Eye (tissue), 1 donor: ENCODE results near the gene PHEX.

Experiments used
- DNase-seq: peaks from one replicate; pipeline ENCODE4 v3.0.0-alpha.2; 2015

Gene PHEX

DNA sequence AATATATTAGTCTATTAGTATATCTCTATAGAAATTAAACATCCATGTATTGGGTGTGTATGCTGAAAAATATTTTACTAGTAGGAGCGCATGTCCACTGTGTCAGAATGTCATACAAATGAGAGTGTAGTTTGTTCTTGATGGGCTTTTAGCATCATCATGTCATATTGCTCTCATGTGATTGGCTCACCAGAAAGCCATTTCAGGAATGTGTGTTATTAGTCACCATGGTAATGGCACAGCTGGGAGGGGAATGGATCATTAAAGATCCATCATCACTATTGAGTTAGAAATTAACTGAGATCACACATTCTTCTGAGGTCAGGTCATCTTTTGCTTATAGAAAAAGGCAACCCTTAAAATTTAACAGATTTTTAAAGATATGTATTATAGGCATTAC is 77.3 kb downstream of the PHEX start:
- peak; percentile 26 for DNase-seq

DNA sequence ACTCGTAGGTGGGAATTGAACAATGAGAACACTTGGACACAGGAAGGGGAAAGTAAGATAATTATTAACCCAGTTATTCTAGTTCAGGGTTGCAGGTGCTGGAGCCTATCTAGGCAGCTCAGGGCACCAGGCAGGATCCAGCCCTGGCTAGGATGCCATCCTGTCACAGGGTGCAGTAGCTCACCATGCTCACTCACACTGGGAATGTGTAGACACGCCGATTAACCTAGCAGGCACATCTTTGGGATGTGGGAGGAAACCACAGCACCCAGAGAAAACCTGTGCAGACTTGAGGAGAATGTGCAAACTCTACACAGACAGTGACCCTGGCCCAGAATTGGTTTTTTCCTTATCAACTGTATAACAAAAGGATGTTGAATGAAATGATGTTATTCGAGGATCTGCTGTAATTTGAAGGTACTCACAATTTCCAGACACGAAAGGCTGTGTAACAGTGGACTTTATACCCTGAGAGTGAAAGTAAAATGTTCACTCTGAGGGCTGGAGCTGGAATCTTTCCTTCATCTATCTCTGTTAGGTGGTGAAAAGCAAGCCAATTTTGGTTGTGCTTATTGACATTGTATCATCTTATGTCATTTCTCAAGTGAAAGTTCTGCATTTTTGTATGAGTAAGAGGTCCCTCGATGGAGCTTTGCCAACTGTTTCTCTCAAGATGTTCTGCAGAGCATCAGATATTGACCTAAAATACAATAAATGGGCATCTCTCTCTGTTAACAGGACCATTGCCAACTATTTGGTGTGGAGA is 78.8 kb downstream of the PHEX start:
- no peak for DNase-seq

DNA sequence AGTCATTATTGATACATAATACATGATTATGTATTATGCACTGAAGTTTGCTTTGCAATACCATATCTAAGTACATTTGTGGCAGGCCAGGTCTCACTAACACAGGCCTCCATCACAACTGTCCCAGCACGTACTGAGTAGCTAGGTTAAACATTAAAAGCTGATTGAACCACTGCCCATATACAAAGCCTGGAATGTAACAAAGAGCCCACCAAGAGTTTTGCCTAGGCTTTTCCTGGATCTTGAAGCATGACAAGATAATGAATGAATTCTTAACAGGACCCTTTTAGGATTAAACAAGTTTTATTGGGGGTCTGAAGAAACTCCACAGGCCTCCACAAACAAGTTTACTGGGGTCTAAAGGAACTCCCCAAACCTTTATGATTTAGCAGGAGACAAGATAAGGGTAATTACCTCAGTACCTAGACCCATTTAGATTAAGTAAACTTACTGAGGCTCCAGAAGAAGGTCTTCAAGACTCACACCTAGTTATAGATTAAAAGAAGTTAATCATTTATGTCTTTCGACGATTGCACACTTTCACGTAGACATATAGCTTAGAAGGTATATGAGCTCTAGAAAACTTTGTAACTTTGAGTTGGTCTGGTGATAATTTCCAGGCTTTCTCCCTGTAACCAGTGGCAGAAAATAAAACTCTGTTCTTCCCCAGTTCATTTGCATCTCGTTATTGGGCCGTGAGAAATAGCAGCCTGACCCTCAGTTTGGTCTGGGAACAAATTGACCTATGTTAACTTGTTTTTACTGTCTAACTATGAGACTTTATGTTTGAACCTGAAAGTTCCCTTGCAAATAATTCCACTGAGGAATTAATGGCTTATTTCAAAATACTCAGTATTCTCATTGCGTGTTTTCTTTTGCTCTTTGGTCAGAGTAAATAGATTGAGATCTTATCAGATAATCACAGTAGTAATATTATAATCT is 84.8 kb downstream of the PHEX start:
- no peak for DNase-seq

DNA sequence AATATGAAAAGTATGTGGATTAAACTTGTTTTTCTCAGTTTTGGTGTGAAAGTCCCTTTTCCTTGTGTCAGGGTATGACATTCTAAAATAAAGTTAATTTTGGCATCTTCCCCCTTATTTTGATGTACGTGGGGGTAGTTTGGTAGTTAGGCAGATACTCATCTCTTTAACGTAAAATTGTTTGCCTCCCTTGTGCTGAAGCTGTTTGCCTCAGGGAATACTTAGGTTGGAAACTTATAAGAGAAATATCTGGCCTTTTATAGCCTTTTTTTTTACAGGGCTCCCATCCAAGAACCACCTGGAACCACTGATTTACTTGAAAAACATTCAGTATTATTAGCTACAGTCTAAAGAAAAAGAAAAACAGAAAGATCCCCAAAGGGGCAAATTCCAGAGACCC is 85.5 kb downstream of the PHEX start:
- no peak for DNase-seq

DNA sequence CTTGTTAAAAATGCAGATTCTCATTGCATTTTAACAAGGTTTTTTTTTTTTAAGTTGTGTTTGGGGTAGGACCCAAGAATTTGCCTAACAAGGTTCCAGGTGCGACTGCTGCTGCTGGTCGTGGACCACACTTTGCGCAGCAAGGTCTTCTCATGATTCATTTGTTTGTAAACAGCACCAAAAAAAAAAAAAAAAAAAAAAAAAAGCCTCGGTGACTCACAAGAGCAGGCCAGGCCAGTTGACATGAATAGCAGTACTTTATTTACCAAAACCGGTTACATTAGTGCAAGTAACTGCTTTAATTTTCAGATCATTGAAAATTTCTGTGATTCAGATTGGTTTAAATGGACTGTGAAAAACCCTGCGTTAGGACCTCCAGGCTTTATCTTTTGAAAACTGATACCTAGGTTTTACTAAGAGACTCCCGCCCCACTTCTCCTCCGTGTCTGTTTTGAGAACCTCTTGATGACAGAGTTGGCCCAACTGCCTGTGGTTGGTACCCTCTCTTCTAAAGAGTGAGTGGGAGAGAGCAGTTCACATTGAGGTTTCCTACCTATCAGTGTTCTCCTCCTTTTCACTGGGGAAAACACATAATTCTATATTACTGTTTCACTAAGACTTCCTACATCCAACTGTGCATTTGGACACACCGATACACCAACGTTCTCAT is 86.2 kb downstream of the PHEX start:
- DNase-seq = no peak

DNA sequence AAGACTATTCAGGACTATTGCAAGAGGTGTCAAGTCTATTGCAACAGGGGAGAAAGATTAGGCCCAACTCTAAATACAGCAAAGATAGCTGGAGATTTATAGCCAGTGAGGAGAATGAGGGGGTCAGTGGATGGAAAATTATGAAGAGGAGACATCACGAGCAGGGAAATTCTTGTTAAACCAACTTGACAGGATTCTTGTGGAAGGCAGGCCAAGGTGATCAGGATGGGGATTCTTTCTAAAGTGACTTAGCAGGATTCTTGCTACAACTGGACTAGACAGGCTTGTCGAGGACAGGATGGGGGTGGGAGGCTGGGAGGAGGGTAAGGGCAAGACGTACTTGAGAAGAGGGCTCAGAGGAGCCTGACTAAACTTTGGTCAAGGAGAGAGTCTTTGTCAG is 89.0 kb downstream of the PHEX start:
- DNase-seq = no peak

DNA sequence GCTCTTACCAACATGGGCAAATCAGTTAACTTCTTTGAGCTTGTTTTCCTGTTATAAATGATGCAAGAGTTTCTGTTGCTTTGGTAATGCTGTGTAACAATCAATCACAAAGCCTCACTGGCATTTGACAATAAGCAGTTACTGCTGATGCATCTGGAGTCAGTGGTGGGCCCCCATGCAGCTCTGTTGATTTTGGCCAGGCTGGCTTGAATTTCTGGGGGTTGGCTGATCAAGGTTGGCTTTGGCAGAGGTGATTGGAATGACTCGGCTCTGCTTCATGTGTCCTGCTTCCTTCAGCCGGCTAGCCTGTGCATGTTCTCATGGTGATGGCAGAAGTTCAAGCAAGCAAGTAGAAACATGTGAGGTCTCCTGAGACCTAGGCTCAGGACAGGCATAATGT is 90.4 kb downstream of the PHEX start:
- DNase-seq = no peak

DNA sequence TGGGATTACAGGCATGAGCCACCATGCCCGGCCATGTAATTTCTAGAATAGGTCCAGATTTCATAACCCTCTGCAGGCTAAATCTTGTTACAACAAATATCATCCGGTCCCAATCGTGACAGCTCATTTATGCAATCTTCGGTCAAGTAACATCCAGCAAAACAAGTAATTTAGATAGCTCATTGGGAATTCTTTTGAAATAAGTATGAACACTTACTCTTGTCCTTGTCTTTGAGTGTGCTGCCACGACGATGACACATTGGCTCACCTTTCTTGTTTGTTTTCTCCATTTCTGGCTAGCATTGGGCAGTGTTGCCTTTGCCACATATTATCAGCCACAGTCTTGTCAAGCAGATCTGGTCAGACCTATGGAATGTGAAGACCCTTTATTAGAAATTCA is 92.0 kb downstream of the PHEX start:
- DNase-seq = no peak

DNA sequence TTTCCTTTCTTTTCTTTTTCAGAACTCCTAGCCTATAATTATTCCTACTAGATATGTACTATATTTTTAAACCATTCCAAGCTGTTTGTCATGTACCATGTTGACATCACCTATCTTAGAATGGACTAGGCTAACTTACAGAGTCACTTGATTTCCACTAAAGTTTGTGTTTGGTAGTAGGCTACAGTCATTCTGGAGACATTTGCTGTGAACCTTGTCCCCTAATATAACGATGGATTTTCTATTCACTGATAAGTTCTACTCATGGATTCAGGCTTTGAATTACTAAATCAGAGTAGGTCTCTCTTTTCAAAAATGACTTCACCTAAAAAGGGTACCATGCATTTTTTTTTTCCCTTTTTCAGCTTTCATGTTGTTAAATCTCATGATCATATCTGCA is 93.4 kb downstream of the PHEX start:
- no peak for DNase-seq

DNA sequence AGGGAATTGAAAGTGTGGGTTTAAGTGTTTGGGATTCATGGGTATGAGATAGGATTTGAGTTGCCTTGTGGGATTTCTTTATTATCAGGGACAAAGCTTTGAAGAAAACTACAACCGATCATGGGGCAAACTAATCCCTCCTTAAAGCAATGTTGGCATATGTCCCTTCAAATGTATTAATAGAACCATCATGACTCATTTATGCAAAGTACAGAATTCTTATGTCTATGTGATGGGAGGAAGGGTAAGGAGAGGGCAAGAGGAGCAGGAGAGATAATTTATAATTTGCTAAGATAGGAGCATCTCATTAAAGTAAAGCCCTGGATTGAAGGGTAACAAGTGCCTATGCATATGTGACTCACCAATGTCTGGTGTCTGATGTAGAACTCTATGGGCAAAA is 94.2 kb downstream of the PHEX start:
- no peak for DNase-seq

DNA sequence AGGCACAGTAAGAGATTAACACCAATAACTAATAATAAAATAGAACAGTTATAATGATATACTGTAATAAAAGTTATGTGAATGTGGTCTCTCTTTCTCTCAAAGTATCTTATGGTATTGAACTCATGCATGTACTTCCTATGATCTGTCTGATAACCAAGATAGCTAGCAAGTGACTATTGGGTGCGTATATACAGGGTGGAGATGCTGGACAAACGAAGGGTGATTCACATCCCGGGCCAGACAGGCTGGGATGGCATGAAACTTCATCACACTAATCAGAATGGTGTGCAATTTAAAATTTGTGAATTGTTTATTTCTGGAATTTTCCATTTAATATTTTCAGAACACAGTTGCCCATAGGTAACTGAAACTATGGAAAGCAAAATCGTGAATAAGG is 96.8 kb downstream of the PHEX start:
- no peak for DNase-seq

DNA sequence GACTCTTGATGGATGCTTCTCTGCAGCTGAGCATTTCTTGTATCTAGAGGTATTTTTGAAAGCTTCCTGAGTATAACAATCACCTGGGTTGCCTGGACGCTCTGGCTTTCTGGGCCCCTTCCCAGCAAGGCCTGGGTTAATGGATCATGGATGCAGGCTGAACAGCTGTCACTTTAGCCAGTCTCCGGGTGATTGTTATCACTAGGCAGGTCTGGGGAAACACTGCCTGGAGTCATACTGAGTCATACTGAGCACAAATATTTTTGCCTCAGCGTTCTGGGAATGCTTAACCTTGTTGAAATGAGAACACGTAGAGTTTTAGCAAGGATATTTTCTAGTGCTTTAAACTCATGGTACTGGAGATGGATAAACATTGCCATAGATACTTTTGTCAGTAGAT is 102.6 kb downstream of the PHEX start:
- peak; percentile 27 for DNase-seq

DNA sequence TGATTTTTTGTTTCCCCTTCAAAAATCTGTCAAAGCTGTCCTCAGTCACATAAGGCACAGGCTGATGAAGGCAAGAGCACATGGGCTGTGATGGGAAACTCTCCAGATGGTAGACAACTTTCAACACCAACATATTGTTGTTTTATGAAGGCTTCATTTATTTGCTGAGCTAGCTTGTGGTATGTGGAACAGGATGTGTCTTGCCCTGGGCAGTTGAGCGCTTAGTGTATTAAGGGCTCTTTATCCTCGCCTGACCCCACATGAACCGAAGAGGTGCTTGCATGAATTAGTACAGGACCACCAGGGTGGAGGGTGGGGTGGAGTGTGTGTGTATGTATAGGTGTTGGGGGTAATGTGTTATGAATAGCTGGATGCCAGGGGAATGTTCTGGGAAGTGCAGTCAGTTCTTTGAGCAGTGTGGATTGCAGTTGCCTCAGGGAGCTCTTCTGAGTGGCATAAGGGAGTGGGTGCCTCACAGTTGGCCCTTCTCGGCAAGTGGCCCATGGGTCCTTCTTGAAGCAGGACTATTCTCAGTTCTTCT is 103.1 kb downstream of the PHEX start:
- peak; percentile 35 for DNase-seq

DNA sequence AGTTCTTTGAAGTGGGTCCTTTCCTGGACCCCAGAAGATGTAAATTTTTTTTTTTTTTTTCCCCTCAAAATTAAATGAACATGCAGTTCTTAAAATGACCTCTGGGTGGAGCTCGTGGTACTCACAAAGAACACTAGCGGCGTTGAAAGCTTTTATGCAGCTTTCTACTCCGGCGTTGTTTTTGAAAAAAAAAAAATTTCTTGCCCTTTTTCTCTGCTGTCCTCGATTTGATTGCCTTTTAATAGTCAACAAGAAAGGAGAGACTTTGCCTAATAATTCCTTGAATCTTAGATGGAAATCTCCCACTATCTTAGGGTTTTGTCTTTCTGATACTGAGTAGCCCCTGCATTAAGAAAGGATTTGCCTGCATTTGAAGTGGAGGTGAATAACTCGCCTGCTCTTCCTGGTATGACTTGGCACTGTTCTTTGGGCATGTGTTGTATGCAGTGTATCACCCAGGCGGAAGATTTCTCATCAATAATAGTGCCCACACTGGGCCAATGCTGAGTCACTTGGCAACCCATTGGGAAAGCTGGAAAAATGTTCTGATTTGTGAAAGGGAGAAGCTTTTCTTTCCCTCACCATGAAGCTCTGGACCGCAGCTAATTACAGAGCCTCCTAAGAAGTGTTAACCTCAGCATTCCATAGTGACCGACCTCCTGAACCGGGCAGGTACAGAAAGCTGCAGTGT is 104.0 kb downstream of the PHEX start:
- DNase-seq = peak; percentile 85

DNA sequence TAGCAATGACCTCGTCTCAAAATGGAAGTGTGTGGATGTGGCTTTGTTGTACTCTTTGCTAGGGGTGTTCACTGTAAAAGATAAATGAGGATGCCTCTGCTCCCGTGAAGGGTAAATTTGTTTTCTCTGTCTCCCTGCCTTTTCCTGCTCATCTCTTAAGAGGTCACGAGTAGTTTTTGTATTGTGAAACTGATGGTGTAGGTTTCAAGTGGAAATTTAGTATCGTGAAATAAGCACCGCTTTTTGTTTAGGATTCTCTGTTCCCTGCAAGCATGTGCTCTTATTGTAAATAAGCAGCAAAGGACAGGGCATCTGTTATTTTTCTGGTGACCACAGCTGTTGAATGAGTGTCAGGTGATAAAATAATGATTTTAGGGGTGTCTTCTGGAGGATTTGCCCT is 104.6 kb downstream of the PHEX start:
- DNase-seq = no peak

DNA sequence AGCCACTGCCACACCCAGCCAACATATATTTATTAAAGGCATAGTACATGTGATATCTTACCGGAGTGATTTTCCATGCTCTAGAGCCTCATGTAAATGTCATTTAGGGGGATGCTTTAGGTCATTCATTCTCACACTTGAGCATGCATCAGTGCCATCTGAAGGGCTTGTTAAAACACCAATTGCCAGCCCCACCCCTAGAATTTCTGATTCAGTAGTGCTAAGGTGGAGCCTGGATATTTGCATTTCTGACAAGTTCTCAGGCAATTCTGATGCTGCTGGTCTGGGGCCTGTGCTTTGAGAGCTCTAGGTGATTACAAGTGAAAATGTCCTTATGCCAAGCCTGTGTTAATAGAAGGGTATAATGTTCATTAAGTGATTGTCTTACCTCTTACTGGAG is 107.7 kb downstream of the PHEX start:
- no peak for DNase-seq

DNA sequence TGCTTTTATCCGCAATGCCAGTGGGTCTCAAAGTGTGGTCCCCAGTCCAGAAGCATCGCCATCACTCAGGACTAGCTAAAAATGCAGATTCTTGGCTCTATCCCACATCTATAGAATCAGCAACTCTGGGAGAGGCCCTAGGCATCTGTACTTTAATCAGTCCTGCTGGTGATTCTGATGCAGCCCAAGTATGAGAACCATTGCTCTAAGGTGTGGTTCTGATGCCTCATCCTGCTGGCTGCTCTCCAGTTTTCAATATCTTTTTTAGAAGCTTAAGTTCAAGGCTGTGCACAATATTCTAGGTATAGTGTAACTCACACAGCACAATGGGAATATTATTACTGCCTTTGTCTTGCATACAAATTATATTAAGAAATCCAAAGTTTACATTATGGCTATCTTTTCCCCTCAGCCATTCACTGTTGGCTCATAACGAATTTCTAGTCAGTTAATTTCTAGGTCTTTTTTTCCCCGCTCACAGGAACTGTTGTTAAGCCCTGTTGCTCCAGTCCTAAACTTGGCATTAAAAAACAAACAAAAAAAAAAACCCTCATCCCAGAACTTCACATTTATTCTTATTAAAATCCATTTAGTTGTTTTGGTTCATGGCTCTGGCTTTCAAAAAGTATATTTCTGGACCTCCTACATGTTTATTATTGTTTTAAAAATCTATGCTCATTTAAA is 109.1 kb downstream of the PHEX start:
- DNase-seq = no peak

DNA sequence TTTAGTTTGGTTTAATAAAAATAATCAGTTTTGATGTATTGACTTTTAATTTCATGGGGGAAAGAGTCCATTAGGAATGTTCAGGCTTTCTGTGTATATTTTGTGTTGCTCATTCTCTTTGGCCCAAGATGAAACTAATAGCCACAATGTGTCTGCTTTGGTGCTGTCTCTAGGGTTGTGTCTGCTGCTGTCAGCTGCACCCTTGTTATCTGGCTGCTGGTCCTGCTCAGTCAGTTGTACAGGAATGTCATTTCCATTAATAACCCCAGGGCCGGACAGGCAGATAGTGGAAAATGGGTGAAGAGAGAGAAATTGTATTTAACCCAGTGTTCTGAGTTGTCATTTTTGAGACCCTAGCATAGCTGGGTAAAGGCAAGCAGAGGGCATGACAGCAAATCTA is 115.1 kb downstream of the PHEX start:
- DNase-seq = peak; percentile 18

DNA sequence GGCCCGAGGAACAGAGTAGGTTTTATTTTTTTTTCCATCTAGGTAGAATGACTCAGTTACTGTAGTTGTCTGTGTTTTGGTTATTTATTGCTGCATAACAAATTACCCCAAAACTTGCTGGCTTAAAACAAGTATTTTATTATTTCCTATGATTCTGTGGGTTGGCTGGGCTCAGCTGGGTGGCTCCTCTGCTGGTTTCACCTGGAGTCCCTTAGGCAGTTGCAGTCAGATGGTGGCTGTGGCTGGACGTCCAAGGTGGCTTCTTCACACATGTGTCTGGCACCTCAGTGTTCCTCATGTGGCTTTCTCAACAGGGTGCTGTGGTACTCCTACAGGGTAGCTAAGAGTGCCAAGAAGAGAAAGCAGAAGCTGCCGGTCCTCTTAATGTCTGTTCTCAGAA is 115.8 kb downstream of the PHEX start:
- no peak for DNase-seq

DNA sequence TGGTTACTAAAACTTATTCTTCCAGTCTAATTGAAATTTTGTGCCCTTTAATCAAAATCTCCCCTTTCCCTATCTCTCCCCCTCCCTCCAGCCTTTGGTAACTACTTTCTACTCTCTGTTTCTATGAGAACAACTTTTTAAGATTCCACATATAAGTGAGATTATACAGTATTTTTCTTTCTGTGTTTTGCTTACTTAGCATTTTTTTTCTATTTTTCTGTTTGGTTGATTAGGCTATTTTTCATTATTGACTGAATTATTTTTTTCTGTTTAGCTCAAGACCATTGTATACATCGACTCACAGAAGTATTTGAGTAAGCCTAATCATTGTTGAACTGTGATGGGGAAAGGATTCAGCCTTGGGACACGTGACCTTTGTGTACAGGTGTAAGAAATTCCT is 116.4 kb downstream of the PHEX start:
- DNase-seq = no peak

DNA sequence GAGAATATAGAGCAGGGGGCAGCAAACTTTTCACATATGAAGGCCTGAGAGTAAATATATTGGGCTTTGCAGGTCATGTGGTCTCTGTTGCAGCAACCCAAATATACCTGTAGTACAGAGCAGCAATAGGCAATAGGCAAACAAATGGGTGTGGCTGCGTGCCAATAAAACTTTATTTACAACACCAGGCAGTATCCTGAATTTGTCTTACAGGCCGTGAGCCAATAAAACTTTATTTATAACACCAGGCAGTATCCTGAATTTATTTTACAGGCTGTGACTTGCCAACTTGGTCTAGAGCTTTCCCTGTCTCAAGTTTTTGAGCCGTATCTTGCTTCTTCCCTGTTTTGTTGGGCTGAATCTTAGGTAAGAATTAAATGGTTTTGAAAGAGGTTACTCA is 118.2 kb downstream of the PHEX start:
- DNase-seq = no peak

DNA sequence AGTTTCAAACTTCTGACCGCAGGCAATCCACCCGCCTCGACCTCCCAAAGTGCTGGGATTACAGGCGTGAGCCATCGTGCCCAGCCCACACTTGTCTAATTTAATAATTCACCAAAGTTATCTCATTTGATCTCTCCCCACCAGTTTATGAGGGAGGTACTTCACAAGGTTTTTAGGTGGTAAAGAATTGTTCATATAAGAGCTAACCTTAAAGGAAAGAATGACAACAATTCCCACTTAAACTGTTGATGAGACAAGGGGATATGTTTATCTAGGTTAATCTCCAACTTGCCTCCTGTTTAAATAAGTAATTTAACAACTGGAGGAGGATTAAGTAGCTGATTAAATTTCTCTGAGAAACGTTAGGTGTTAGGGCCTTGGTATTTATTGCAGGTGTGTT is 123.0 kb downstream of the PHEX start:
- no peak for DNase-seq
